H54 (cell line): Measurements from ENCODE around the gene IFI30.
A peak's percentile ranks its signal among the peaks of the same experiment; 100 is the strongest.

Experiments
- DNase-seq: peaks from one replicate; pipeline ENCODE4 v3.0.0; 2011; ENCODE audit warnings: low spot score, mixed read lengths; ENCODE audit not compliant: insufficient read length
- FAIRE-seq: peaks from 3 replicates; lab custom pipeline; 2011; peaks lifted over from hg19 to GRCh38; lab: Jason Lieb, UNC
- POLR2A ChIP-seq: IDR thresholded peaks from 2 replicates; pipeline ENCODE4 v1.6.1; 2011; ENCODE audit warnings: low read depth, mild to moderate bottlenecking, low read length

The IFI30 gene

DNA sequence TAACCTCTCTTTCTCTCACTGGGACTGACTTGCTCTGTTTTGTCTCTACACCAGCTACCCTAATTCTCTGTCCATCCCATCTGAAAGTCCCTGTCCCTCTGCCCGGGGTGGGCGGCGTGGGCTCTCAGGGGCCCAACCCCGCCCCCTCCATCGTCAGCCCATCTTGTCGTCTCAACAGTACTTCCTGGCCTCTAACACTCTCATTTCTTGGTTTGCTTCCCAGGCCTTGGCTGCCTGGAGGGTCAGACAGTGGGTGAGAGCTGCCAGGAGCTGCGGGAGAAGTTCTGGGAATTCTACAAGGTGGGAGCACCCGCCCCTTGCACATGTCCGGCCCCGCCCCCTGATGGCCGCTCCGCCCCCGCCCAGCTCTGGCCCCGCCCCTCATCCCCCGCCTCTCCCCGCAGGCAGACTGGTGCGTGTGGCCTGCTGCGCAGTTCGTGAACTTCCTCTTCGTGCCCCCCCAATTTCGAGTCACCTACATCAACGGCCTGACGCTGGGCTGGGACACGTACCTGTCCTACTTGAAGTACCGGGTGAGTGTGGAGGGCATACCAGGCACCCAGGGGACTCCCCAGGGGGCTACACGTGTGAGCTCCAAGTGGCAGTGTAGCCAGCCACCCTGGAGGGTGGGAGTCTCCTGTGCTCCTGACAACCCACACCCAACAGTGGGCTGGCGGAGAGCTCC is 21.1 kb downstream of the IFI30 start:
- no peak for DNase-seq
- TF ChIP-seq POLR2A: no peak
- no peak for FAIRE-seq

DNA sequence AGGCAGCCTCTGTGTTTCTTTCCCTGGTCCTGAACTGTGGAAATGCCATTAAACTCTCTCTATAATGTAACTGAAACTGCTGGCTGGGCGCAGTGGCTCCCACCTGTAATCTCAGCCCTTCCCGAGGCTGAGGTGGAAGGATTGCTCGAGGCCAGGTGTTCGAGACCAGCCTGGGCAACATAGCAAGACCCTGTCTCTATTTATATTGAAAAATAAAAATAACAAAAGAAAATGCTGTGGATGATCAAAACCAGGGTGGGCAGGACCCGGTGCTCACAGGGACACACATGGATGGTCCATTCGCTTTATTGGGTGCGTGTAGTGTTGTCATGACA is 22.9 kb downstream of the IFI30 start:
- no peak for FAIRE-seq
- DNase-seq: no peak
- TF ChIP-seq POLR2A: no peak

DNA sequence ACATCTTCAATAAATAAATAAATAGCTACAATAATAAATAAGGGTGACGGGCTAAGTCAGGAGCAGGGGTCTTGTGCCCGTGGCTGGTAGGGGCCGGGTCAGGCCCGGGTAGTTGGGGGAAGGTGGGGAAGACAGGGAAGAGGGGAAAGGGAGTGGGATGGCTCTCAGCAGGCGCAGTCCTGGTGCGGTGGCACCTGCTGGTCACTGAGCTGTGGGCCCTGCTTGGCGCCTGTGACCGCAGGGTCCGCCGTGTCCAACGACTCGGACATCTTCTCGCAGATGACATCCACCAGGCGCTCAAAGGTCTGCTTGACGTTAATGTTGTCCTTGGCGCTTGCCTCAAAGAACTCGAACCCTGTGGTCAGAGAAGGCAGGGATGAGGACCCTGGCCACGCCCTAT is 23.7 kb downstream of the IFI30 start:
- no peak for DNase-seq
- no peak for FAIRE-seq
- TF ChIP-seq POLR2A: no peak

DNA sequence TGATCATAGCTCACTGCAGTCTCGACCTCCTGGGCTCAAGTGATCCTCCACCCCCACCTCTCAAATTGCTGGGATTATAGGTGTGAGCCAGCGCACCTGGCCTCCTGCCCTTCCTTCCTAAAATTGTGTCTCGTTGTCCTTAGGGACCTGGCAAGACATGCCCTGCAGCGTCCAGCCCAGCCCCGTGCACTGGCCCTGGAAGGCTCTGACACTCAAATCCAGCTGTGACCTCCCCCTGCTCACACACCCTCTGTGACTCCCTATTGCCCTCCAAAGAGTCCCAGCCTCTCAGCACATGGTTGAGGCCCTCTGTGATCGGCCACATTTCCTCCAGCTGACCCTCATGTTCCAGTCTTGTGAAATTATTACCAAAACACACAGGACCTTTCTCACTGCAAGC is 24.3 kb downstream of the IFI30 start:
- DNase-seq (no peak), FAIRE-seq (no peak)
- TF ChIP-seq POLR2A: no peak

DNA sequence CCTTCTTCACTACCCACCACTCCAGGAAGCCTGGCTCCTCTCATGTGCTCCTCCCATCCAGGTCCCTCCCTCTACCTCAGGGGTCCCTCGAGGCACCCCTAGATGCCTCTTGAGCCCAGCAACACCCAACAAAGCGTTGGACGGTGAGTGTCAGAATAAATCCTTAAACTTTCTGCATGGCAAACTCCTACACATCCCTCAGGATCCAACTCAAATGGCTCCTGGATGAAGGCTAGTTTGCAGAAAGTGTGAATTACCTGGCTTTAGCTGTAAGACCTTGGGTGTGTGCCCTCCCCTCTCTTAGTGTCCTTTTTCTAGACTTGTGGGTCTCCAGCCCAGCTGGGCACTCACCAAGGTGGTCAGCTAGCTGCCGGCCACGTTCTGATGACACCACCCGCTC is 24.8 kb downstream of the IFI30 start:
- no peak for TF ChIP-seq POLR2A
- no peak for FAIRE-seq
- DNase-seq: no peak

DNA sequence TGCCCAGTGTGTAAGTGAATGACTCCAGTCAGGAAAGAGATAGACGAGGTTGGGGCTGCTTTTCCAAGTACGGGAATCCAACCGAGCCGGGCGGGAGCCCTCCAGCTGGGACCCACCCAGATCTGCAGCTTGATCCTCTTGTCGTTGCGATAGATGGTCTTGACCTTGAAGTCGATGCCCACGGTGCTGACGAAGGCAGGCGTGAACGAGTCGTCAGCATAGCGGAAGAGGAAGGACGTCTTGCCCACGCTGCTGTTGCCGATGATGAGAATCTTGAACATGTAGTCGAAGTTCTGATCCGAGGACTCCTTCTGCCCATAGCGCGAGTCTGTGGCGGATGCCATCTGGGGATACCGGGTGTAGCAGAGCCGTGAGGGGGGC is 28.8 kb downstream of the IFI30 start:
- FAIRE-seq: no peak
- no peak for DNase-seq
- TF ChIP-seq POLR2A: no peak

DNA sequence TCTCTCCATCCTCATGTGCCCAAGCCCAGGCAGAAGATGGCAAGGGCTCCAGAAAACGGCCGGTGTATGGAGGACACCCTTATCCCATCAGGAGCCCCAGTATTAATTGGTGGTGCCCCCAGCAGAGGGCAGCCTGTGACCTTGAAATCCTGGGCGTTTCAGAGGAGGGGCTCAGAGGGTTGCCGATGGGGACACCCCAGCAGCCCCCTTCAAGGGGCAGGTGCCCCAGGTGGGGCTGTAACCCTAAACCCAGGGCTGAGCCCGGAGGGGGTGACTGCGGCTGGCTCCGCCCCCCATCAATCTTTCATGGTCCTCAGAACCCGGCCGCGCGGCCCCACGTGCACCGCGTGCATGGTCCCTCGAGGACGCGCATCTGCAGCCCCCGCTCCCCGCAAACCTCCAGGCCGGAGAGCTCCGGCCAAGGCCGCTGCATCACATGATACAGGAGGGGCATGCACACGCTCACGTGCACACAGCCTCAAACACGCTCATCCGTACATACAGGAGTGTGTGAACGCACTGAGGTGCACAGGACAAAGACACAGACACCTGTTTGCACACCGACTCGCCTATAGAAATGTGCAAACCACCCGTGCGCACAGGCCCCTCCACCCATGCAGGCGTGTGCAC is 29.3 kb downstream of the IFI30 start:
- no peak for FAIRE-seq
- no peak for TF ChIP-seq POLR2A
- DNase-seq: no peak

DNA sequence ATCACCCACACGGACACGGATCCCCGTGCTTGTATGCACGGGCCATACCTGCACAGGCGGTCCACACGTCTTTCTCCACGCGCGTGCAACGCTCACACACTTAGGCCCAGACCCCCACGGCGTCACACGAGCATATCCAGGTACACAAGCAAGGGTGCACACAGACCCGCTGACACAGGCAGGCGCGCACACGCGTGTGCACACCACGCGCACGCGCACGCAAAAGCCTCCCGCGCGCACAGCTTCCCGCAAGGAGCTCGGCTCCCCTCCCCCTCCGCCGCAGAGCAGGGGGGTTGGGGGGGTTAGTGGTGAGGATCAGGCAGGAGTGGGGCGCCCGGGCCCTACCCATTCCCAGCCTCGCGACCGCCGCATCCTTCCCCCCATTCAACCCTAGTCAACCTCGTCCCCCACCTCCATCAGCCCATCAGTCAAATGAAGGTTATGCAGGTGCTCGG is 29.8 kb downstream of the IFI30 start:
- FAIRE-seq: no peak
- no peak for DNase-seq
- TF ChIP-seq POLR2A: no peak

DNA sequence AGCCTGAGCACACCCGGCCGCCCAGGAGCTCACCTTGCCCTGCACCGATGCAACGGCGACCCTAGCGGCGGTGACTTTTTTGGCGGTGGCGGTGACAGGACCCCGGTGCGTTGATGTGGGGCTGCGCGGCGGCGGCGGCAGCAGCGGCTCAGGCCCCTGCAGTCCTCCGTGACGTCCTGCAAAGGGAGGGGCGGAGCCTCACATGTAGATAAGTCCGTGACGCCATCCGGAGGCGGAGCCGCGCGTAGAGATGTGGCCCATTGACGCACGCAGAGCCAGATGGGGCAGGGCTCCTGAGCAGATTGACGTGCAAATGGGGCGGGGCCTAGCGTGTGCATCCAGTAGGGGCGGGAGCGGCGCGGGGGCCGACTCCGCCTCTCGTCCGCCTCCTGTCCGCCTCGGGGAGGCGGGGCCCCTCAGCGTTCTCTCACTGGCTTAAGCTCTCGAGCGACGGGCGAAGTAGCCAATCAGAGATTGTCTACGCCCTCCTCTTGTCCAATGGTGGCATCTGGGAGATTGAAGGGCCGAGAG is 30.3 kb downstream of the IFI30 start, which contains the start of gene RAB3A:
RAB3A (minus strand) TSS at position 180 of the 531 bp plus-strand sequence. CDS start 1,302 bp downstream, outside the sequence.
- DNase-seq (peak; percentile 95), FAIRE-seq (peak; percentile 87)
- TF ChIP-seq POLR2A: peak; percentile 25; the same call in 1 of the 2 replicates

DNA sequence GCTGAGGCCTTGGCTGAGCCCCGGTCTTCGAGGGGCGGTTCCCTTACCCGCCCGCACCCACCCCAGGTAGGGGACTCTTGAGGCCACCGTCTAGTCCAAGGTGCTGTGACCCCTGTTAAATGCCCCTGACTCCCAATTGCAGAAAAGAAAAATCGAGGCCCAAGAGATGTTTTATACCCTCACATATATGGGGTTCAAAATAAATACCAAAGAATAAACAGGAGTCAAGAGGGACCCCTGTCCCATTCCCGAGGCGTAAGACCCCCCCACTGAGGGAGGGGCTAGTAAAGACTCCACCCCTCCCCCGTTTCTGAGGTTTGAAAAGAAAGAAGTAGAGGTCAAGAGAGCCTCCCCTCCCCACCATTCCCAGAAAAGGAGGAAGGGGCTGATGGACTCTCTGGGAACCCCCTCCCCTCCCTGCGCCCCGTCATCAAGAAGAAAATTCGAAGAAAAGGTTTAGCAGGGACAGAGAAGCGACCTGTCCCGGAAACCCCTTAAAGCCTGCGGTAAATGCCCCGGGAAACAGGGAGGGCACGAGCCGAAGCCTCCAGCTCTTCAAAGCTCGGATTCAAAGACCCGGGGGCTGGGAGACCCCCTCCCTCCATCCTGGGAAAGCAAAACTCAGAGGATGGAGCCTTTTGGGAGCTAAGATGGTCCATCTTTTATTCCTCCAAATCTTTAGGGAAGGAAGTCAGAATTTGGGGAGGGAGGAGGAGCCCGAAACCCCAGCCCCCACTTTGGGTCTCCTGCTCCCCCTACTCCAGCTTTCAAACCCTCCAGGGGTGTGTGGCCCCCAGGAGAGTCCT is 31.0 kb downstream of the IFI30 start:
- no peak for DNase-seq
- no peak for FAIRE-seq
- TF ChIP-seq POLR2A: no peak

DNA sequence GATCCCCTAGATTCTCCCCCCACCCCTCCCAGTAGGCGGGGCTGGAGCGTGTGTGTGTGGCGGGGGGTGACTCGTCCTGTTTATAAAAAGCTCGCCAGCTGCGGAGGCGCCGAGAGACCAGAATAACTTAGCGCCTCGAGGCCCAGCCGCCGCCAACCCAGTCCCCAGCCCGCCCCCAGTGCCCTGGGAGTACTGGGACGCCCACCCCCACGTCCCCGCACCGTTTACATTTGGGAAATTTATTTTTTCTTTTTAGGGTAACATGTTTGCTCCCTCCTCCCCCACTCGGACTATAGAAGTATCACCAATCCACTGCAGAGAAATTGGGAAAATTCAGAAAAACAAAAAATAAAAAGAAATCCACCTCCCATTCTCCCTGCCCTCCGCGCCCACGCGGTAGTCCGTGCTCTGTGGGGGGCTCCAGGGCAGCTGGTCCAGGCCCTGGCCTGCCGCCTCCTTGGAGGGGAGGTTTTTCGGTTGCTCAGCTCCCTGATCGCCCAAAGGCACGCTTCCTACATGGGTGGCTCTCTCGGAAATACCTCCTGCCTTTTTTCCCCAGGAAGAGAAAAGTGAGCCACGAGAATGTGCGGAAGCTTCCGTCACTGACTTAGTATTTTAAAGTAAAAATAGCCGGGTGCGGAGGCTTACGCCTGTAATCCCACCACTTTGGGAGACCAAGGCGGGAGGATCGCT is 31.7 kb downstream of the IFI30 start:
- FAIRE-seq: no peak

DNA sequence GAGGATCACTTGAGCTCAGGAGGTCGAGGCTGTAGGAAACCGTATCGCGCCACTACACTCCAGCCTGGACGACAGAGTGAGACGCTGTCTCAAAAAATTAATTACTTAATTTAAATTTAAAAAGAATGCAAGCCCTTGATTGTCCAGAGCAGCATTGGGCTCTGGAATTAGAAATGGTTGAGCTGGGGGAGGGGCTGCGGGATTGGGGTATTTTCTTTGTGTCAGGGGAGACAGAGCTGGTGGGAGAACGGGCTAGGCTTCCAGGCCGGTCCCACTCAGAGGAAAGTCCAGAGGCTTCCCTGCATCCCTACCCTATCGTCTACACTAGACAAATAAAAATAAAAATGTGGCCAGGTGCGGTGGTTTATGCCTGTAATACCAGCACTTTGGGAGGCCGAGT is 32.4 kb downstream of the IFI30 start:
- FAIRE-seq: no peak
- DNase-seq: no peak
- no peak for TF ChIP-seq POLR2A

More for the DNA sequence above, 31.7 kb downstream of the IFI30 start:
- TF ChIP-seq POLR2A: no peak
- peak; percentile 61 for DNase-seq
